GM21515 (cell line): Measurements from ENCODE around the gene SCN1B.
"Not testable (repeated sequence)": the region's sequence is repeated elsewhere in the genome, so short reads cannot be mapped to it uniquely, and the experiment has no call there.

ENCODE experiments used
- ATAC-seq: cut with Tn5 transposase; IDR thresholded peaks from one replicate; pipeline ENCODE4 v1.9.1; 2021; ENCODE audit not compliant: unreplicated experiment

SCN1B gene

DNA sequence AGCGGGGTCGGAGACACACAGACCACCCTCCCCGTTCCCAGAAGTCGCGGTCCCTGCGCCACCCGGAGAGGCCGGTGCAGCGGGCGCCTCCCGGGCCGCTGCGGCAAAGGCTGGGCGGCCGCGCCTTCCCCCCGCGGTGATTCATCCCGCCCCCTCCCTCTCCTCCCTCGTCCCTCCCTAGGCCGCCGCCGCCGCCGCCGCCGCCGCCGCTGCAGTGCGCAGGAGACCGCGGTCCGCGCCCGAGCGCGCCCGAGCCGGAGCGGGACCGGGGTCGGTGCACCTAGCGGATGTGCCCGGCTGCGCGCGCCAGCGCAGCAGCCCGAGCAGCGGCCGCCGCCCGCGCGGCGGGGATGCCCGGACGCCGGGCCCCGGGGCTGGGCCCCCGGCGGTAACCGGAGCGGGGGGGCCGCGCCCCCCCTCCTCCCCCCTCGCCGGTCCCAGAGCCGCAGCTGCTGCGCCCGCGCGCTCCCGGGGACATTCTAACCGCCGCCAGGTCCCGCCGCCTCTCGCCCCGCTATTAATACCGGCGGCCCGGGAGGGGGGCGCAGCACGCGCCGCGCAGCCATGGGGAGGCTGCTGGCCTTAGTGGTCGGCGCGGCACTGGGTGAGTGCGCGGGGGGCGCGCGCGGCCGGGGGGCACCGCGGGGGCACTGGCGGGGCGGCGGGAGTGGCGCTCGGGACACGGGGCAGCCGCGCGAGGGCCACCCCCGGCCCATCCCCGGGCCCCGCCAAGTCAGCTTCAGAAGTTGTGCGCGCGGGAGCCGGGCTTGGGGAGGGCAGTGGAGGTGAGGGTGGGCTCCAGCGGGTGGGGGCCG is at the start of gene SCN1B:
TSS of gene SCN1B (plus strand) at position 214 of the 815 bp plus-strand sequence. CDS start at position 565, 351 bp downstream.
- ATAC-seq = no peak

DNA sequence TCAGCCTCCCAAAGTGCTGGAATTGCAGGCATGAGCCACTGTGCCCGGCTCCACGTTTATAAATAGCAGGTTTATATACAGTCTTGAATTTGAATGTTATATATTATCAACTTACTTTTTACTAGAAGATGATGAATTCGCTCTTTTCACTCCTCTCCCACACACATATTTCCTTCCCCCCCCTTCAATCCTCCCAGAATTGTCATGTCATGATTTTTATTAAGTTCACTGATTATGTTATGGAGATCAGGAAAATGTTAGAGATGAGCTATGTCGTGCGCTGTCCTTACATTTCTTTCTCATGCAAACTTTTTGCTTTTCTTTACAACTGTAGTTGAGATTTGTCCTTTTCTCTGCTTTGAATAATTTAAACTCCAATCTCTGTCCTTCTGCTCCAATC is 48.0 kb upstream of the SCN1B start:
- no peak for ATAC-seq

DNA sequence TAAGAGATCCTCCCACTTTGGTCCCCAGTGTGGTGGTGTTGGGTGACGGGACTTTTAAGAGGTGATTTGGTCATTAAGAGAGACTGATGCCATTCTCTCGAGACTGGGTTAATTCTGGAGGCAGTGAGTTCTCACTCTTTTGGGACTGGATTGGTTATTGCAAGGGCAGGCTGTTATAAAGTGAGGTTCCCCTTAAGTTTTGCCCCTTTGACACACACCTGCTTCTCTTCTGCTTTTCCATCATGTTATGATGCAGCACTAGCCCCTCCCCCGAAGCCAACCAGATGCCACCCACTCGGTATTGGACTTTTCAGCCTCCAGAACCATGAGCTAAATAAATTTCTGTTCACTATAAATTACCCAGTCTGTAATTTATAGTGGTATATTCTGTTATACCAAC is 46.5 kb upstream of the SCN1B start:
- no peak for ATAC-seq

DNA sequence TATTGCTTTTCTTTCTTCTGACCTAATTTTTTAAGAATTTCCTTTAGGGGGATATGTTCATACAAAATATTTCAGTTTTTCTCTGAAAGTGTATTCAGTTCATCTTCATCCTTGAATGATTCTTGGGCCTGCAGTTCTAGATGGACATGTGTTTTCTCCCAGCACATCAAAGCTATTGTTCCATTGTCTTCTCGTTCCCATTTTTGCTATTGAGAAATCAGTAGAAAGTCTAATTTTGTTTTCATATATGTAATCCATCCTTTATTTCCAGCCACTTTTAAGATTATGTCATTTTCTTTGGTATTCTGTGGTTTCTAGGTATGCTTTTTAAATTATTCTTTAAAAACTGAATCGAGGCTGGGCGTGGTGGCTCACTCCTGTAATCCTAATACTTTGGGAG is 46.0 kb upstream of the SCN1B start:
- ATAC-seq = no peak

DNA sequence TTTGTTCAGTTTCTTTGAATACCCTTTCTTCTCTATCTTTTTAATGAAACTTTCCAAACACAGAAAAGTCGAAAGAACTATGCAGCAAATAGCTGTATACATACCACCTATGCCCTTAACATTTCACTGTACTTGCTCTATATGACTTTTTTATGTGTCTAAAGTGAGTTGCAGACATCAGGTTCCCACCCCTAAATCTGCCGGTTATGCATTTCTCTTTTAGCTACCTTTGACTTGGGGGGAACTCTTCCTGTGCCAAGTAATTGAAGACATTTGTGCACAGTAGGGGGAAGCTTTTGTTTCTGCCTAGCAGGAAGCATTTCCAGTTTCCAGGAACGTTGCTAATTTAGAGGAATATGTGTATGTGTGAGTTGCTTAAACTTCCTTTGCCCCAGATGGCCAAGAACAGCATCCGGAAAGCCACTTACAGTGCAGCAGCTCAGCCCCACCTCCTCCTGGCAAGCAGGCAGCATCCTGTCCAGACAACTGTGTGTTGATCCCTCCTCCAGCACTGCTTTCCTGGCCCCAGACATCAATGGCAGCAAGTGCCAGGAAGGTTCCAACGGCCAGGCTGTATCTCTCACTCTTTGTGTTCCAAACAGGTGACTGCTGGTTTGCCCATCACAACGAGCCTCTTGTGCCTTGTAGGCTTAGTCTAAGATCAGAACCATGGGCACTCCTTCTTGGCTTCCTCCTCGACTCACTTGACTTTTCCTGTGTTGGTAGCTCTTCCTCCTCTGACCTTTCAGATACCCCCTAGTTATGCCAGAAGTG is 44.8 kb upstream of the SCN1B start:
- no peak for ATAC-seq

DNA sequence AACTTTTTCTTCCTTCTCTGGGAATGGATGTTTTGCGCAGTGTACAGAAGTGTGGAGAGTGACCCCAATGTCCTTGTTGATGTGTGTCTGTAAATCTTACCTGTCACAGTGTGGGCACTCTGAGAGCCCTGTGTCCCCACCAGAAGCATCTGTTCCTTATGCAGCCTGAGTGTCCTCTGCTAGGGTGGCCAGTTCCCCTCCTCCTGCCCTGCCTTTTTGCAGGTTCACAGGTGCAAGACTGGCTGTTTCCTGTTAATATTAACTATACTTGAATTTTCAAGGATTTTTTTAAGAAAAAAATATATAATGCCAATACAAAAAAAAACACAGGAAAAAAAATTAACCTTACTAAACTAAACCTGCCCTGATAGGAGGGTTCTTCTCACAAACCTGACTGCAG is 42.2 kb upstream of the SCN1B start:
- no peak for ATAC-seq

DNA sequence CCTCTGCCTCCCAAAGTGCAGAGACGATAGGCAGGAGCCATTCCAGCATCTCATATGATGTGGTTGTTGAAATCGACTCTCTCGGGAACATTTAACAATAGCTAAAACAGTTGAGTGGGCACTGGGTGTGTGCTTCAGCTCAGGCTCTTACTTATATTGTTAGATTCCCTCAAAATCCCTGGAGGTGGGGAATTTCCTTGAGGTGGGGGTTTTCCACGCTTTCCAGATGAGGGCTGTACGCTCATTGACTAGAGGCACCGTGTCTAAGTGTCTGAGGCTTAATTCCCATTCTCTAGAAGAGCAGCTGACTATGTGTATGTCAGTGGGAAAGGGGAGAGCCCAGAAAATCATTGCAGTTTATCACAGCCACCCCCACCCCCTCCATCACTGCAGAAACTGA is 41.0 kb upstream of the SCN1B start:
- no peak for ATAC-seq

DNA sequence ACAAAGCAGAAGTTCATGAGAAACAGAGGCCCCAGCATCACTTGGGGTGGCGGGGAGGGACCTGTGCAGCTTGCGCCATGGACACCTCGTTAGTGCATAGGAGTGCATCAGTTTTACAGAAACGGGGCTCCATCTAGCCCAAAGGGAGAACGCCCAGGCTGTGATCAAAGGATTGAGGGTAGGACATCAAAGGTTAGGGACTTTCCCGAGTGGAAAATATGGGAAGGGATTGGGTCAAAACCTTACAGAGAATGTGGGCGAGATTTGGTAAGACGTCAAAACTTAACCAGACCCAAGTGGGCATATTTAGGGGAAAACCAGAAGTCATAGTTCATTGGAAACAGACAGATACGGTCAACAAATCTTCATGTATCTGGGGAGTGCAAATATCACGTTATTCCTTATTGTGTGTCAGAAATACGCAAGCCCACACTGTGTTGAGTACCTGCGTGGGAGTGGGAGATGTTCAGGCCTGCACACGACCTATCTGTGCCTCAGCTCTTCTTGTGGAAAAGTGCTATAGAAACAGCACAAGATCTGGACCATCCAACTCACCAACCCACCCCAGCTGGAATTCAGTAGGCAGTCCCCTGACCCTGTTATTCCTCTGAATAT is 39.6 kb upstream of the SCN1B start:
- ATAC-seq = no peak

DNA sequence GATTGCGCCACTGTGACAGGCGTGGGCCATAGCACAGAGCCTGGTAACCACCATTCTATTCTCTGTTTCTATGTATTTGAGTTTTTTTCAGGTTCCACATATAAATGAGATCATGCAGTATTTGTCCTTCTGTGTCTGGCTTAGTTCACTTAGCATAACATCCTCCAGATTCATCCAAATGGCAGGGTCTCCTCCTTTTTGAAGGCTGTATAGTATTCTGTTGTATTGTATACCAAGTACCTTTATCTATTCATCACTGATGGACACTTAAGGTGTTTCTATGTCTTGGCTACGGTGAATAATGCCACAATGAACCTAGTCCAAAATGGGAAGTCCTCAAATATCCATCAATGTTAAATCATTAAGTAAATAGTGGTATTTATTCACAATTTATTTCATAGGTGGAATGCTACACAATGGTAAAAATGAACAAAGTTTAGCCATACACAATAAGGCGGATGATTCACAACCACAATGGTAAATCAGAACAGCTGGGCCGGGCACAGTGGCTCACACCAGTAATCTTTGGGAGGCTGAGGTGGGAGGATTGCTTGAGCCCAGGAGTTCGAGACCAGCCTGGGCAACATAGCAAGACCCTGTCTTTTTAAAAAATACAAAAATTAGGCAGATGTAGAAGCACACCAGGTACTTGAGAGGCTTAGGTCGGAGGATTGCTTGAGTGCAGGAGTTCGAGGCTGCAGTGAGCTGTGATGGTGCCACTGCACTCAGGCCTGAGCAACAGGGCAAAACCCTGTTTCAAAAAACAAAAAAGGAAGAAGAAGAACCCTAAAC is 38.5 kb upstream of the SCN1B start:
- no peak for ATAC-seq

DNA sequence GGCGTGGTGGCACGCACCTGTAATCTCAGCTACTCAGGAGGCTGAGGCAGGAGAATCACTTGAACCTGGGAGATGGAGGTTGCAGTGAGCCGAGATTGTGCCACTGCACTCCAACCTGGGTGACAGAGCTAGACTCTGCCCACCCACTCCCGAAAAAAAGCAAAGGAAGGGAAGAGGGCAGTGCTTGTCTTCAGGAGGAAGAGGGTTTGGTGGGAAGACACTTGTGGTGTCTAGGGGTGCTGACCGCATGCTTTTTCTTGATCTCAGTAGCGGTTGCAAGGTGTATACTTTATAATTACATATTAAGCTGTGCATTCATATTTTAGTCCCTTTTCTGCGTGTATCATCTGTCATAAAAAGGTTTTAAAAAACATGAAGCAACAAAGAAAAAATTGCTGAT is 37.7 kb upstream of the SCN1B start:
- ATAC-seq = not testable (repeated sequence)

DNA sequence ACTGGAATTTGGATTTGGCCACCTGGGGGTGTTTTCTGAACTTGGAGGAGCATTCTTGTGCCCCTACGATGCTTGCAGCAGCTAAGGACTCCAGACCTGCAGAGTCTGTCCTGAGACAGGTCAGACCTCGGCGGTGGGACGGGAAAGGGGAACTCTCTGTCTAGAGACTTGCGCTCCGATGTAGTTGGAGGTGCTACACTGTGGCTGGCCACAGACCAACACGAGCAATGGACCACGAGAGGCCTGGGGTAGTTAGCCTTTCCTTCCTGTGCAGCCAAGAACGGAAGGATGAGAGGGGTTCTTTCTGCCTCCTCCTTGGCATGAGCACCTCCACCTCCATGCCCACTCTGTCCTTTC is 36.0 kb upstream of the SCN1B start:
- no peak for ATAC-seq

DNA sequence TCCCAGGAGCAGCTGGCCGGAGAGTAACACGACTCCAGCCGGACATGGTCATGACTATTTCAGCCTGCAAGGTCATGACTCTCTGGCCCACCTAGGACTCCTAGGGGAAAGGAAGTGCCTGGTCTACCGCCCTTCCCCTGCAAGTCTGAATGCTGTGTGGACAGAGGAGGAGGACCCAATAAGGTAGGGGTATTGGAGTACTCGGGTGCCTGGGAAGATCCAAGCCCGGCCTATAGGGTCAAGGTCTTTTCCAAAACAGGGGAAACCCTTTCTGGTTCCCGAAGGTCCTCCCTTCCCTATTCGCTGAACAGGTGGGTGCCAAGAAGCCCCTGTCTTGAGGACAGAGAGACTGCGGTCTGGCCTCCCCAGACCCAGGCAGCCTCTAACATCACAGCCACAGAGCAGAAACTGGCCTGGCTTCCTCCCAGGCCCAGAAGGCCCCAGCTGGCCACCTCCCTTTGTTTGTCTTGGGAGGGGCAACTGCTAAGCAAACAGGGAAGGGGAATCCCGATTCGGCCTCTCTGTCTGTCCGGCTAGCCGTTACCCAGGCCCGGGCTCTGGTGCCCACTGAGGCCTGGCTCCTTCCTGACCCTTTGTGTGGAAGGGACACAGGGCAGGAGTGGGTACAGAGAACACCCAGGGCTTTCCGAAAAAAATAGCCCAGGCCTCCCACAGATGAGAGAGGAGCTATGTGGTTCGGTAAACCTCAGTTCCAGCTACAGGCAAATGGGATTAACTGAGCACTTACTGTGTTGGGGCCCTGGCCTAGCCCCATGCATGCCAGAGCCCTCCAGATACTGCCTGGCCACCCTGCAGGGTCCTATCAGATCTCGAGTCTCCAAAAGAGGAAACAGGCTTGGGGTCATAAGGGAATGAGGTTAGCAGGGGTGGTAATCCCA is 35.4 kb upstream of the SCN1B start:
- ATAC-seq = no peak

DNA sequence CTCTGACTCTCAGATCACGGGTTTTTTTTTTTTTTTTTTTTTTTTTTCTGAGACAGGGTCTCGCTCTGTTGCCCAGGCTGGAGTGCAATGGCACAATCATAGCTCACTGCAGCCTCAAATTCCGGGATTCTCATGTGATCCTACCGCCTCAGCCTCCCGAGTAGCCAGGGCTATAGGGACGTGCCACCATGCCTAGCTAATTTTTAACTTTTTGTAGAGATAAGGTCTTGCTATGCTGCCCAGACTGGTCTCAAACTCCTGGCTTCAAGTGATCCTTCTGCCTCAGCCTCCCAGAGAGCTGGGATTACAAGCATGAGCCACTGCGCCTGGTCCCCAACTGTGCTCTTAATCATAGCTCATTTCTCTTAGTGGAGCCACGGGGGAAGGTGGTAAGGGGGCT is 34.7 kb upstream of the SCN1B start:
- no peak for ATAC-seq

DNA sequence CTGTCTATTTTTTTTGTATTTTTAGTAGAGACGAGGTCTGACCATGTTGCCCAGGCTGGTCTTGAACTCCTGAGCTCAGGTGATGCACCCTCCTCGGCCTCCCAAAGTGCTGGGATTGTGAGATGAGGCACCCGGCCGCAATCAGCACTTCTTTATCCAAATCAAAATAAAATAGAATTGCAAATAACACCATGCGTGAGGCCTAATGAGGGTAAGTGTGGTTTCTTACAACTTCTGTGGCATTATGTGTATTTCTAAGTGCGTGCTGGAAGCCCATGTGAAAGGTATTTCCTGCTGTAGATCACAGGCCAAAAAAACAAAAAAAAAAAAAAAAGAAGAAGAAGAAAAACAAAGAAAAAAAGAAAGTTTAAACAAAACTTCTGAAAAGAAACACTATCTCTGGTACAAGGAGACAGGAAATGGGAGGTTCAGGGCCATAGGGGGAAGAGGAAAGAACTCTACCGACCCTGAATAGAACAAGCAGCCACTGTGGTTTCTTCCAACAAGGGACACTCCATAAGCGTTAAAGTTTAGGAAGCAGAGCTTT is 33.1 kb upstream of the SCN1B start:
- ATAC-seq = no peak

DNA sequence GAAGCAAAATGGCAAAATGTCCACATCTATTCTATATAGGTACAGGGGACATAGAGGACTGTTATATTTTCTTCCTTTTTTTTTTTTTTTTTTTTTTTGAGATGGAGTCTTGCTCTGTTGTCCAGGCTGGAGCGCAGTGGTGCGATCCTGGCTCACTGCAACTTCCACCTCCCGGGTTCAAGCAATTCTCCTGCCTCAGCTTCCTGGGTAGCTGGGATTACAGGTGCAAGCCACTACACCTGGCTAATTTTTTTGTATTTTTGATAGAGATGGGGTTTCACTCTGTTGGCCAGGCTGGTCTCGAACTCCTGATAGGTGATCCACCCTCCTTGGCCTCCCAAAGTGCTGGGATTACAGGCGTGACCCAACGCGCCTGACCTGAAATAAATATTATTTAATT is 32.0 kb upstream of the SCN1B start:
- ATAC-seq = not testable (repeated sequence)

DNA sequence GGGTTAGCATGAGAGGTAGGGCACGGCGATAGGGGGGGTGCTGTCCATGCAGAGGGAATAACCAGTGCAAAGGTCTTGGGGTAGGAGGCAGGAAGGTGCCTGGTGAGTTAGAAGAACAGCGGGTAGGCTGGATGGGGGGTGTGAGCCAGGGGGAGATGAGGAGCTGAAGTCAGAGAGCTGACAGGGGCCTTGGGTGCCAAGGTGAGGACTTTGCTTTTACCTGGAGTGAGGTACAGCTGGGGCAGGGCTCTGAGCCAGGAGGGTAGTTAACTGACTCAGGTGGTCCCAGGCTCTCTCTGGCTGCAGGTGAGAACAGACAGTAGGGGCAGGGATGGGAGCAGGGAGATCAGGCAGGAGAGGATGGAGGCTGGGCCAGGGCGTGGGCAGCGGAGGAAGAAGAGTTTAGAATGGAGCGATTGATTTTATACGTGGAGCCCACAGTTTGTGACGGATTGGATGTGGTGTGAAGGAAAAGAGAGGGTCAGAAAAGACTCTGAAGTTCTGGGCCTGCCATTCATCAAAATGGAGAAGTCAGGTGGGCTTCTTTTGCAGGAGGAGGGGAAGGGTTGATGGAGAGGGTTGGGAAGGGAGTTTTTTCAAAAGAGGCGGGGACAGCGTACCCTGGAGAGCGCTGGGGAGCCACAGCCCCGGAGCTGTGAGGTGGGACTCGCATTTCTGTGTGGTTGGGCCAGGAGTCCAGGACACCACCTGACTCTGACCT is 31.3 kb upstream of the SCN1B start:
- ATAC-seq = no peak

DNA sequence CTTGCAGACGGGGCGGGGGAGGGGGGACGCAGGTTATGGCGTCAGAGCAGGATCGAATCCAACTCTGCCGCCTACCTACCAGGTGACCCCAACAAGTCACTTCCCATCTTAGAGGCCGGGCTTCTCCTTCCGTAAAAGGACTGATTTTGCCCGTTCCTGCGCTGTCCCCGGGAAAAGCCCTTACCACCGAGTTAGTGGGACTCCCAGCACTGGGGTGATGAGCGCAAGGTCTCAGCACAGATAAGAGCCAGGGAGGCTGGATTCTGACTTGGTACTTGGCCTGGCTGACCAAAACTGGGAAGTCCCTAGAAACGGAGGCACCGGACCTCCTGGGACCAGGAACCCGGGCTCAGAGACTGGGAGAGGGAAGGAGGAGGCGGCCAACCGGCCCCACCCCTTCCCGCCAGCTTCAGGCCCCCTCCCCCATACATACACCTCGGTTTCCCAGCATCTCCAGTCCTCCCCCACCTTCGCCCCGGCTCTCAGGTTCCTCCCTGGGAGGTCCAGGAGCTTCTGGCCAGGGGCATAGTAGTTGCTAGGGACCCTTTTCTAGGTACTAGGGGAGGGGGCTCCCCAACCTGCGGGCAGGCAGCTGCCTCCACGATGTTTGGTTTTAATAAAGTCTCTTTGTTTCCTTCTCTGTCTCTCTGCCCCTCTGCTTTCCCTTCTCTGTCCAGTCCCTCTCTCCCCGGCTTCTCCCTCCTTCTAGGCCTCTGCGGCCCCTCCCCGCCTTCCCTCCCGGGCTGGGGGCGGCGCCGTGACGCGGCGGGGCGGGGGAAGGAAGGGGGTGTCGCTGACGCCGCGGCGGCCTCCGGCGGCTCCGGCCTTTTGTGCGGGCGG is 30.6 kb upstream of the SCN1B start, which contains the start of gene GRAMD1A:
TSS of gene GRAMD1A (plus strand) at position 826 of the 840 bp plus-strand sequence. CDS start 156 bp downstream, outside the sequence.
- peak; percentile 51 for ATAC-seq

DNA sequence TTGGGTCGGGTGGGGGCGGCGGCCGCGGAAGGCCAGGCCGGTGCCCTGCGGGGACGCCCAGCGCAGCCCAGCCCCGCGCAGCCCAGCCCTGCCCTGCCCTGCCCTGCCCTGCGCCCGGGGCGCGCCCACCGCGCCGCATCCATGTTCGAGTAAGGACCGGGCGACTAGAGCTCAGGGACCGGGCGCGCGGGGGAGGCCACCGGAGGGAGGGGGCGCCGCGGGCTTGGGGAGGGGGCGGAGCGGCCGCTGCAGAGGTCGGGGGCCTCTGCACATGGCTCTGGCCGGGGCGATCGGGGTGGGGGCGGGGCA is 30.0 kb upstream of the SCN1B start:
- ATAC-seq = no peak
